ENCODE results near the gene SERPIND1.
A peak's percentile ranks its signal among the peaks of the same experiment; 100 is the strongest.
"Not testable (repeated sequence)": the region's sequence is repeated elsewhere in the genome, so short reads cannot be mapped to it uniquely, and the experiment has no call there.

The SERPIND1 gene

DNA sequence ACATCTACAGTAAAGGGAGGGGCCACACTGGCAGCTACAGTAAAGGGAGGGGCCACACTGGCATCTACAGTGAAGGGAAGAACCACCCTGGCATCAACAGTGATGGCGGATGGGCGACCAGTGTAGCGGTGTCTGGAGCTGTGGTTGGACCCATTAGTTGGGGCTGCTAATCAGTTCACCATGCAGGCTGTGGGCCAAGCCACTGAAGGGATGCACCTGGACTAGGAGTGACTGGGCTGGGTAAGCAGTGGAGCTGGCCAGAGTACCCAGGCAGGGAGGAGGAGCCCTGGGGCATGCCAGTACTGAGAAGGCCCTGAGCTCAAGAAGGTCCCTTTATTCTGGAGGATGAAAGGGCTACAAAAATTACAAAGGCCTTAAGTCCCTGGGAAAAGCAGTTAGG, 37.0 kb upstream of the SERPIND1 start:
- in situ Hi-C loops (cut with HindIII; ENCODE audit: low sequenced_read_pairs); H3K4me3 ChIP-seq (ENCODE audit: low read depth, low read length); DNase-seq (ENCODE audit: low read depth, low spot score): not testable (repeated sequence)

- TF ChIP-seq CTCF (IDR thresholded peaks at IDR 0.05; ENCODE audit: low read depth, low read length): no peak
- in situ Hi-C loops (cut with HindIII; ENCODE audit: low sequenced_read_pairs): no loop called here
- DNase-seq (ENCODE audit: low read depth, low spot score): no peak
- H3K4me3 ChIP-seq (ENCODE audit: low read depth, low read length): no peak overlapping the region
These were observed 35.4 kb upstream of the SERPIND1 start for GRCh38 chr22:20738394-20739089.

GRCh38 chr22:20740222-20740951, 33.5 kb upstream of the SERPIND1 start:
- DNase-seq (ENCODE audit: low read depth, low spot score): no peak
- in situ Hi-C loops (cut with HindIII; ENCODE audit: low sequenced_read_pairs): no loop called here
- no peak for TF ChIP-seq CTCF (IDR thresholded peaks at IDR 0.05; ENCODE audit: low read depth, low read length)
- H3K4me3 ChIP-seq (ENCODE audit: low read depth, low read length): no peak overlapping the region

DNA sequence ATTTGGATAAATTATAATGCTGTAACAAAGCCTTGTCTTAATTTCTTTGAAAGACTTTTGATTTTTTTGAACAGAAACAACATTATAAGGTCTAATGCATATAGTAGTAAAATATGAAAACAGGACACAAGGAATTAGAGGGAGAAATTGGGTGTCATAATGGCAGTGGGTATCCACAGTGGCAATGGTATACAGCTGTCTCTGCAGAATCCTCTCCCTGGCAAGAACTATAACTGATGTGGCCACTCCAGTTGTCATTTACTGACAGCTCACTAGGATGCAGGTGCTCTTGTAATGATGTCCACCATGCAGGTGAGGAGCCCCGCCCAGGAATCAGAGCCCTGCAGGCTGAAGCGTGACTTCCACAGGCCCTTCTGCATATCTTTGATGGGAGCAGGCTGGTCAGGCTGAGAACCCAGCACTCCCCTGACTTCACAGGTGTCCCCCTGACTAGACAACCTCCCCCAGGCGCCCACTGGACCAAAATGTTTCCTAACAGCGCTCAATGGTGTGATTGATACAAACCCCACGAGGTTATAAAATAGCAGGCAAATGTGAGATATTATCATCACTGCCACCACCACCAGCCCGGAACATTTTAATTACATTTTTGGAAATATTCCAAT, 32.8 kb upstream of the SERPIND1 start:
- H3K4me3 ChIP-seq (ENCODE audit: low read depth, low read length): no peak overlapping the region
- in situ Hi-C loops (cut with HindIII; ENCODE audit: low sequenced_read_pairs): no loop called here

GRCh38 chr22:20741634-20742581, 32.0 kb upstream of the SERPIND1 start:
- TF ChIP-seq CTCF (IDR thresholded peaks at IDR 0.05; ENCODE audit: low read depth, low read length): peak; percentile 73
- H3K4me3 ChIP-seq (ENCODE audit: low read depth, low read length): no peak overlapping the region
- DNase-seq (ENCODE audit: low read depth, low spot score): peak; percentile 18
- in situ Hi-C loops (cut with HindIII; ENCODE audit: low sequenced_read_pairs): no loop called here

More for the DNA sequence above, 32.8 kb upstream of the SERPIND1 start:
- DNase-seq (ENCODE audit: low read depth, low spot score): no peak
- TF ChIP-seq CTCF (IDR thresholded peaks at IDR 0.05; ENCODE audit: low read depth, low read length): no peak

- in situ Hi-C loops (cut with HindIII; ENCODE audit: low sequenced_read_pairs): no loop called here
- TF ChIP-seq CTCF (IDR thresholded peaks at IDR 0.05; ENCODE audit: low read depth, low read length): no peak
- no peak for DNase-seq (ENCODE audit: low read depth, low spot score)
- H3K4me3 ChIP-seq (ENCODE audit: low read depth, low read length): no peak overlapping the region
These were observed 31.1 kb upstream of the SERPIND1 start for GRCh38 chr22:20742764-20743163.

Measured in astrocyte of the spinal cord (primary cell).